K562 (cell line): ENCODE measurements around the gene HOXB5.

Experiments
- CTCF ChIP-seq, 3 experiments: IDR thresholded peaks in 2 of 3; conservative IDR thresholded peaks in 1 of 3; 2 replicates each; pipeline ENCODE4 v1.5.1; 2011 to 2012; ENCODE audit warnings: low read length in 3 of 3, mild to moderate bottlenecking in 3 of 3, control low read depth in 2 of 3, improper control_type of control experiment in 1 of 3, inconsistent platforms in 1 of 3, low read depth in 1 of 3, mixed read lengths in 1 of 3, moderate library complexity in 1 of 3; ENCODE audit not compliant: insufficient read depth in 2 of 3
- FOXA1 ChIP-seq: fragments of 450-650 bp; IDR thresholded peaks from 2 replicates; pipeline ENCODE4 v1.6.1; 2016; ENCODE audit warnings: mild to moderate bottlenecking, borderline replicate concordance
- NCOA4 ChIP-seq: fragments of 450-650 bp; IDR thresholded peaks from 2 replicates; pipeline ENCODE4 v1.6.1; 2018; ENCODE audit warnings: mild to moderate bottlenecking; ENCODE audit not compliant: partially characterized antibody
- NR2F6 ChIP-seq: fragments of 450-650 bp; formaldehyde crosslinking; IDR thresholded peaks from 2 replicates; pipeline ENCODE4 v1.4.0; 2020; ENCODE audit warnings: mild to moderate bottlenecking
- POLR2A ChIP-seq: fragments of 450-650 bp; conservative IDR thresholded peaks from 2 replicates; pipeline ENCODE4 v1.6.1; 2016
- TBL1XR1 ChIP-seq, 2 experiments: IDR thresholded peaks; 2 replicates each; pipeline ENCODE4 v1.6.1; 2012; ENCODE audit warnings: improper control_type of control experiment in 2 of 2, low read length in 2 of 2, mild to moderate bottlenecking in 1 of 2
- YY1 ChIP-seq, 3 experiments: IDR thresholded peaks; 2 replicates each; pipeline ENCODE4 v1.6.1; 2011; ENCODE audit warnings: low read length in 2 of 3, mild to moderate bottlenecking in 2 of 3, moderate library complexity in 2 of 3, borderline replicate concordance in 1 of 3, control low read depth in 1 of 3, low read depth in 1 of 3; ENCODE audit not compliant: insufficient read depth in 3 of 3, insufficient replicate concordance in 2 of 3, control insufficient read depth in 1 of 3, insufficient read length in 1 of 3; ENCODE audit errors: extremely low read depth in 1 of 3

GRCh38 chr17:48613862-48614694 is 20.5 kb upstream of the HOXB5 start:
- no peak for TF ChIP-seq TBL1XR1 (IDR thresholded peaks at IDR 0.05; ENCODE audit: low read length in 2 of 2)
- TF ChIP-seq NCOA4 = no peak
- TF ChIP-seq YY1 (IDR thresholded peaks at IDR 0.05; ENCODE audit: borderline replicate concordance in 1 of 3, control insufficient read depth in 1 of 3, extremely low read depth in 1 of 3, insufficient read depth in 3 of 3, insufficient read length in 1 of 3, insufficient replicate concordance in 2 of 3, low read depth in 1 of 3, low read length in 2 of 3) = no peak
- TF ChIP-seq CTCF (IDR thresholded peaks at IDR 0.05 in 2 of 3, conservative IDR thresholded peaks at IDR 0.05 in 1 of 3; ENCODE audit: insufficient read depth in 2 of 3, low read depth in 1 of 3, low read length in 3 of 3) = no peak
- TF ChIP-seq POLR2A = no peak
- TF ChIP-seq FOXA1 = no peak
- TF ChIP-seq NR2F6 (CRISPR knock-in tag) = no peak
